Endothelial cell of umbilical vein (primary cell): ENCODE results near the gene SFMBT1. TPM values are rescaled to one million over a fixed set of nuclear protein-coding genes. Genes with fewer than 3 reads are reported as not detected.

Source experiments
- BruUV-seq: library from RNA; stranded (reverse); fragments of 400-500 nt; replicated peaks from 2 replicates; lab custom pipeline; 2021; lab: Mats Ljungman, UMichigan
- CTCF ChIA-PET: fragments of 300-600, 350-600 bp; sonication (Branson Sonifier 250); formaldehyde crosslinking; loops from one replicate; lab custom pipeline; 2021; ENCODE audit warnings: antibody characterized with exemption, inconsistent platforms; lab: Charles Lee
- POLR2A ChIA-PET: fragments of 300-600, 350-600 bp; sonication (Branson Sonifier 250); formaldehyde crosslinking; loops from one replicate; lab custom pipeline; 2021; ENCODE audit warnings: antibody characterized with exemption, inconsistent platforms; lab: Charles Lee
- DNase-seq: peaks from one replicate; pipeline ENCODE4 v3.0.0-alpha.2; 2011; ENCODE audit warnings: low read depth, low spot score
- FAIRE-seq: peaks from 2 replicates; lab custom pipeline; 2011; peaks lifted over from hg19 to GRCh38; lab: Jason Lieb, UNC
- H2AFZ ChIP-seq: 2 replicates; pipeline ENCODE4 v1.6.0; 2012; ENCODE audit warnings: low read depth, low read length, control low read depth, inconsistent platforms
- H3K27ac ChIP-seq: 2 replicates; pipeline ENCODE4 v1.5.1; 2011; ENCODE audit warnings: low read depth, mild to moderate bottlenecking, control low read depth, low read length, moderate library complexity; ENCODE audit not compliant: insufficient read depth
- H3K27me3 ChIP-seq, 2 experiments: 2 replicates each; pipeline versions ENCODE4 v1.6.0 to v1.6.1; 2011; ENCODE audit warnings: low read length in 2 of 2, mixed read lengths in 1 of 2; ENCODE audit not compliant: control insufficient read depth in 2 of 2, insufficient read depth in 2 of 2
- H3K36me3 ChIP-seq, 2 experiments: 2 replicates in 1 of 2; 3 replicates in 1 of 2; pipeline ENCODE4 v1.5.1; 2011; ENCODE audit warnings: low read length in 2 of 2, mild to moderate bottlenecking in 1 of 2, moderate library complexity in 1 of 2; ENCODE audit not compliant: control insufficient read depth in 2 of 2, insufficient read depth in 2 of 2; ENCODE audit errors: extremely low read depth in 1 of 2
- H3K4me1 ChIP-seq: 3 replicates; pipeline ENCODE4 v1.5.1; 2011; ENCODE audit warnings: mild to moderate bottlenecking, low read length; ENCODE audit not compliant: control insufficient read depth, insufficient read depth; ENCODE audit errors: extremely low read depth
- H3K4me2 ChIP-seq: 2 replicates; pipeline ENCODE4 v1.6.1; 2011; ENCODE audit warnings: low read length, control low read depth, mixed read lengths; ENCODE audit not compliant: insufficient read depth
- H3K4me3 ChIP-seq, 3 experiments: fragments of 200-600 bp in 1 of 3; sonication (generic), shearing (Covaris generic) in 1 of 3; replicated peaks in 1 of 3; 2 replicates each; pipeline ENCODE4 v1.5.1; 2011 to 2016; ENCODE audit warnings: control low read depth in 3 of 3, low read length in 3 of 3, mild to moderate bottlenecking in 2 of 3, inconsistent platforms in 1 of 3, low read depth in 1 of 3, moderate library complexity in 1 of 3; ENCODE audit not compliant: insufficient read depth in 1 of 3
- H3K79me2 ChIP-seq: 2 replicates; pipeline ENCODE4 v1.6.0; 2012; ENCODE audit warnings: low read length, inconsistent platforms; ENCODE audit not compliant: control insufficient read depth, insufficient read depth
- H3K9ac ChIP-seq: replicated peaks from 2 replicates; pipeline ENCODE3; 2011; ENCODE audit warnings: low read length, control low read depth; ENCODE audit not compliant: insufficient read depth; ENCODE audit errors: extremely low read depth
- H3K9me1 ChIP-seq: replicated peaks from 3 replicates; pipeline ENCODE4 v1.6.0; 2011; ENCODE audit warnings: mild to moderate bottlenecking, low read length; ENCODE audit not compliant: control insufficient read depth, insufficient read depth; ENCODE audit errors: extremely low read depth
- H3K9me3 ChIP-seq: replicated peaks from 2 replicates; pipeline ENCODE4 v1.5.1; 2012; ENCODE audit warnings: low read length, inconsistent platforms; ENCODE audit not compliant: control insufficient read depth, insufficient read depth
- H4K20me1 ChIP-seq: replicated peaks from 2 replicates; pipeline ENCODE3; 2011; ENCODE audit warnings: mild to moderate bottlenecking, low read length; ENCODE audit not compliant: control insufficient read depth, insufficient read depth; ENCODE audit errors: extremely low read depth
- MYC ChIP-seq: IDR thresholded peaks from one replicate; pipeline ENCODE4 v1.6.1; 2011; ENCODE audit warnings: mild to moderate bottlenecking, low read depth, low read length
- dilution Hi-C: fragments of 300-500 bp; cut with MboI; formaldehyde crosslinking; loops from one replicate; pipeline ENCODE4 v1.15.0; 2019; ENCODE audit warnings: low sequenced_read_pairs; ENCODE audit not compliant: extremely low pct_ligation_motif_present
- intact Hi-C: fragments of 100-400 bp; cut with micrococcal nuclease; formaldehyde crosslinking; loops from one replicate; pipeline ENCODE4 v1.10.0; 2022
- polyA plus RNA-seq, 4 experiments: library from polyadenylated mRNA; depleted of rRNA in 3 of 4; stranded (reverse) in 3 of 4; unstranded in 1 of 4; fragments of >200 nt; gene quantifications; 2 replicates each; pipeline versions ENCODE4 v1.2.1 to v1.2.3, GENCODE V29; 2011 to 2012; ENCODE audit warnings: missing spikeins in 1 of 4
- total RNA-seq: library from RNA; stranded (reverse); gene quantifications from 2 replicates; pipeline ENCODE4 v1.2.3, GENCODE V29; 2021
- TF ChIP-seq, protein P1 (sequence below), 2 donors: IDR thresholded peaks; 1 replicate in 1 of 2; 2 replicates in 1 of 2; pipeline ENCODE4 v1.5.1; 2011; ENCODE audit warnings: low read length in 2 of 2, mild to moderate bottlenecking in 2 of 2, moderate library complexity in 2 of 2, control low read depth in 1 of 2, inconsistent platforms in 1 of 2, low read depth in 1 of 2; ENCODE audit not compliant: insufficient read depth in 1 of 2; ENCODE audit errors: extremely low read depth in 1 of 2

SFMBT1 gene
- total and polyA plus RNA-seq, 2 donors (not counting 3 experiments of a cell fraction or from before 2014, with no cell fraction given), result 1.8 to 6.0 TPM

DNA sequence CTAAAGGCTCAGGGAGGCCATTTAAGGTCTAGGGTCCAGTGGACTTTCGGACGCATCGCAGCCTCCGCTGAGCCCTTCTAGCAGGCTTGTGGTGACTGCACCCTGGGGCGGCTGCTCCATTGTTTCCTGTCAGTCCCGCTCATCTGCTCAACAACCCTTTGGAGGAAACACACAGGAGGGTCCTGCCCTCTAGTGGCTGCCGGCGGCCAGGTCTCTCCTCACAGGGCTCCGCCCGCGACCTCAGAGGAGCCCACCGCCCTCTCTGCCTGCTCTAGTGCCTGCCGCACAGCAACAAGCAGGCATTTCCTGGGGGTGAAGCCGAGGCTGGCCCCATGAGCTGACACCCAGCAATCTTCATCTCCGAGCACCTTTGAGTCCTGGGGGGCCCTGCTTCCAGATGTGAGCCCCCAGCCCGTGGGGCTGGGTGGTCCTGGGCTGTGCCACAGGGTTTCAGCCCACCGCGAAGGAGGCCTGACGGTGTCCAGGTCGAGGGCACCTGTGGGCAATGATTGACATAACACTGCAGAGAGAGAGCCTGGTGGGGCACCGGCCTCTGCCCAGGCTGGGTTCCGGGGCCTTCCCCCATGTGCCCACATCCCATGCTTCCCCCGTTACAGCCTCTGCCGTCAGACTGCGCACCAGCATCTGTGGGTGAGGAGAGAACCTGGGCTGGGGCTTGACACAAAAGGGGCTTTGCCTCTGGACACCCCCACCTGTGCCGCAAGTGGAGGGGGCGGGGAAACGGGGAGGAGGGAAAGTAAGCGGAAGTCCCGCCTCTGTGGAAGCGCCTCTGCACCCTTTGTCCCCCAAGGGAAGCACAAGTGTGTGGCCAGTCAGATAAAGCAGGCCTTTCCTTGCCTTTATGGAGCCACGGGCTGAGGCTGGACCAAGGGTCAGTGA lies 27.0 kb upstream of the SFMBT1 start:
- intact Hi-C loops, result loop anchor here (1.0 to 2.0 kb wide), 3 partner anchors 138 to 331 kb away; no protein-coding TSS in a partner anchor
- Histone ChIP-seq H3K36me3 (no peaks in the 10 kb centered on the region), H3K9ac (peak overlapping the region; percentile 32), H3K79me2 (no peaks in the 10 kb centered on the region), H3K4me1 (peaks cover 8% of the 10 kb centered on the region), H3K27me3 (peaks cover 0 to 2% of the 10 kb centered on the region in 2 experiments), H3K4me2 (peak overlapping the region; percentile 84), H2AFZ (peak overlapping the region; percentile 95), H3K4me3 (peak overlapping the region; percentile 19 to 61 (median 38)), H3K9me3 (no peaks in the 10 kb centered on the region), H3K9me1 (no peaks in the 10 kb centered on the region), H3K27ac (peak overlapping the region; percentile 10), H4K20me1 (no peaks in the 10 kb centered on the region)
- no TSS peak for BruUV-seq
- DNase-seq (peak; percentile 73), FAIRE-seq (peak; percentile 86)
- POLR2A ChIA-PET, result no interaction called here
- dilution Hi-C loops, result no loop called here
- CTCF ChIA-PET, result interaction anchor here (0.8 to 1.4 kb wide), 3 partner anchors 12 to 221 kb away, joined by 3 read pairs; no protein-coding TSS in a partner anchor
- TF ChIP-seq, protein P1, sequence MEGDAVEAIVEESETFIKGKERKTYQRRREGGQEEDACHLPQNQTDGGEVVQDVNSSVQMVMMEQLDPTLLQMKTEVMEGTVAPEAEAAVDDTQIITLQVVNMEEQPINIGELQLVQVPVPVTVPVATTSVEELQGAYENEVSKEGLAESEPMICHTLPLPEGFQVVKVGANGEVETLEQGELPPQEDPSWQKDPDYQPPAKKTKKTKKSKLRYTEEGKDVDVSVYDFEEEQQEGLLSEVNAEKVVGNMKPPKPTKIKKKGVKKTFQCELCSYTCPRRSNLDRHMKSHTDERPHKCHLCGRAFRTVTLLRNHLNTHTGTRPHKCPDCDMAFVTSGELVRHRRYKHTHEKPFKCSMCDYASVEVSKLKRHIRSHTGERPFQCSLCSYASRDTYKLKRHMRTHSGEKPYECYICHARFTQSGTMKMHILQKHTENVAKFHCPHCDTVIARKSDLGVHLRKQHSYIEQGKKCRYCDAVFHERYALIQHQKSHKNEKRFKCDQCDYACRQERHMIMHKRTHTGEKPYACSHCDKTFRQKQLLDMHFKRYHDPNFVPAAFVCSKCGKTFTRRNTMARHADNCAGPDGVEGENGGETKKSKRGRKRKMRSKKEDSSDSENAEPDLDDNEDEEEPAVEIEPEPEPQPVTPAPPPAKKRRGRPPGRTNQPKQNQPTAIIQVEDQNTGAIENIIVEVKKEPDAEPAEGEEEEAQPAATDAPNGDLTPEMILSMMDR (IDR thresholded peaks at IDR 0.05; ENCODE audit: extremely low read depth in 1 of 2, insufficient read depth in 1 of 2, low read depth in 1 of 2, low read length in 2 of 2), result peak; percentile 98
- no peak for TF ChIP-seq MYC
